22Rv1 (cell line): ENCODE data around the gene PAGE2.
"Not testable (repeated sequence)": the region's sequence is repeated elsewhere in the genome, so short reads cannot be mapped to it uniquely, and the experiment has no call there.

ENCODE experiments used
- H3K27ac ChIP-seq: fragments of 450-650 bp; 2 replicates; pipeline ENCODE4 v1.5.1; 2017
- CTCF ChIP-seq: fragments of 450-650 bp; IDR thresholded peaks from 2 replicates; pipeline ENCODE4 v1.5.1; 2017; ENCODE audit warnings: mild to moderate bottlenecking
- ZFX ChIP-seq: fragments of 450-650 bp; IDR thresholded peaks from 2 replicates; pipeline ENCODE4 v1.6.1; 2017; ENCODE audit warnings: antibody characterized with exemption, borderline replicate concordance

PAGE2 gene

GRCh38 chrX:55129361-55129760, 40.5 kb downstream of the PAGE2 start:
- no peak for TF ChIP-seq ZFX
- no peak for TF ChIP-seq CTCF
- H3K27ac ChIP-seq, result no peak overlapping the region

DNA sequence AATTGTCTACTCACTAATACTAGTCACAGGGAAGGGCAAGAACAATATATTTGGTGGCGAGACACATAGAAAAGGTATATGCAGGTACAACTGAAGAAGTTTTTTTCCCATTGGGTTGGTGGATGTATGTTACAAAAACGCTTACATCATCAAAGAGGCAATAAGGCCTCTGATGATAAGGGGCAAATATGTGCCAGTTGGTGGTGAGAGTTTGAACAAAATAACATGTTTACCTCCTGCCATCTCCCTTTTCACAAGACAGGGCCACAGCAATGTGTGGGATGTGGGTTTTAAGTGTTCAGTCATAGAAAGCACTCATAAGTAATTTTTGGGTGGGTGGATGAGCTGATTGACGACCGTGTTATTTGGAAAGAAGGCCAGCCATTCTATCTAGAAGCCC, 41.7 kb downstream of the PAGE2 start:
- no peak for TF ChIP-seq CTCF
- TF ChIP-seq ZFX, result no peak
- no peak overlapping the region for H3K27ac ChIP-seq

GRCh38 chrX:55132416-55132815, 43.6 kb downstream of the PAGE2 start:
- TF ChIP-seq CTCF (no peak), ZFX (no peak)
- H3K27ac ChIP-seq, result no peak overlapping the region

DNA sequence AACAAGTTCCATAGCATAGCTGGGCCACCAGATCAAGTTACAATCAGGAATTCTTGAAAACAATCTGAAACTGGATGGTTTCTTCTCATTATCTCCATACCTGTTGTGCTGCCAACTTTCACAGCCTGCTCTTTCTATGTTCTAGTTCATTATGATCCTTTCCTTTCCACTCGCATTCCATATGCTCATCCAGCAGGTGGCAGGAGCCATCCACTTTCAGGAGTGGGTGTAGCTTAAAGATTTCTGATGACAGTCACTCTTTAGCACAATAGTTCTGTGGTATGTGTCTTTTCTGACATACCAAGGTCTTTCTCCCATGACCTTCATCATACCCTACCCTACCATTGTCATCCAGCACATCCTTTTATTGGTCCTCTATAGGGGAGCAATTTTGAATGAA, 46.4 kb downstream of the PAGE2 start:
- no peak overlapping the region for H3K27ac ChIP-seq
- TF ChIP-seq CTCF (peak; percentile 63), ZFX (no peak)

- H3K27ac ChIP-seq, result not testable (repeated sequence)
Observed at GRCh38 chrX:55140800-55141199, 52.0 kb downstream of the PAGE2 start.
